CD4-positive, CD25-positive, alpha-beta regulatory T cell (primary cell): ENCODE data around the gene LUZP2. TPM values are rescaled to one million over a fixed set of nuclear protein-coding genes. Genes with fewer than 3 reads are reported as not detected.
"Not testable (repeated sequence)": the region's sequence is repeated elsewhere in the genome, so short reads cannot be mapped to it uniquely, and the experiment has no call there.

Experiments used
- ATAC-seq, 2 donors: fragments of 150-1000 bp; cut with Tn5 transposase; one replicate each; pipeline ENCODE4 v1.10.0; 2021; ENCODE audit warnings: low read depth in 2 of 2, moderate number of reproducible peaks in 2 of 2, moderate library complexity in 1 of 2
- DNase-seq, 3 donors: peaks; one replicate each; pipeline versions ENCODE4 v3.0.0 to v3.0.0-alpha.2; 2012 to 2022; ENCODE audit warnings: mixed read lengths in 1 of 3
- H3K27ac ChIP-seq: one replicate; pipeline ENCODE4 v1.7.0; 2013; ENCODE audit warnings: mild to moderate bottlenecking, low read length; ENCODE audit not compliant: insufficient read depth, poor library complexity, severe bottlenecking
- H3K27me3 ChIP-seq: one replicate; pipeline ENCODE4 v1.7.0; 2013; ENCODE audit warnings: low read length; ENCODE audit not compliant: control insufficient read depth, insufficient read depth
- H3K36me3 ChIP-seq: one replicate; pipeline ENCODE4 v1.7.0; 2013; ENCODE audit warnings: mild to moderate bottlenecking, low read length, moderate library complexity; ENCODE audit not compliant: control insufficient read depth, insufficient read depth
- H3K4me1 ChIP-seq: 2 replicates; pipeline ENCODE4 v1.7.0; 2013; ENCODE audit warnings: mild to moderate bottlenecking, low read length; ENCODE audit not compliant: insufficient read depth, control insufficient read depth, poor library complexity, severe bottlenecking
- H3K4me3 ChIP-seq: one replicate; pipeline ENCODE4 v1.7.0; 2013; ENCODE audit warnings: low read depth, mild to moderate bottlenecking, low read length, moderate library complexity
- H3K9me3 ChIP-seq, 2 experiments: 1 replicate in 1 of 2; 2 replicates in 1 of 2; pipeline ENCODE4 v1.7.0; 2013; ENCODE audit warnings: low read length in 2 of 2, mild to moderate bottlenecking in 1 of 2, moderate library complexity in 1 of 2; ENCODE audit not compliant: control insufficient read depth in 2 of 2
- H3K27ac Mint-ChIP-seq, 3 donors: one replicate each; pipeline ENCODE4 v1.8.0; 2020 to 2022; ENCODE audit warnings: mild to moderate bottlenecking in 3 of 3, mixed read lengths in 3 of 3, moderate library complexity in 2 of 3
- H3K27me3 Mint-ChIP-seq: one replicate; pipeline ENCODE4 v1.8.0; 2022; ENCODE audit warnings: mild to moderate bottlenecking, mixed read lengths
- H3K36me3 Mint-ChIP-seq: one replicate; pipeline ENCODE4 v1.8.0; 2020; ENCODE audit warnings: mixed read lengths
- H3K4me1 Mint-ChIP-seq, 4 donors: one replicate each; pipeline ENCODE4 v1.8.0; 2020 to 2022; ENCODE audit warnings: mixed read lengths in 4 of 4, mild to moderate bottlenecking in 1 of 4
- H3K4me3 Mint-ChIP-seq, 4 donors: one replicate each; pipeline ENCODE4 v1.8.0; 2020 to 2022; ENCODE audit warnings: mild to moderate bottlenecking in 4 of 4, mixed read lengths in 4 of 4, moderate library complexity in 3 of 4
- H3K9me3 Mint-ChIP-seq, 7 donors: one replicate each; pipeline ENCODE4 v1.8.0; 2020 to 2022; ENCODE audit warnings: mixed read lengths in 7 of 7, mild to moderate bottlenecking in 3 of 7, moderate library complexity in 2 of 7
- polyA plus RNA-seq, 4 donors: library from polyadenylated mRNA; unstranded; fragments of 300-500 nt; fragmentation: Illumina TruSeq; gene quantifications; one replicate each; pipeline ENCODE4 v1.2.3, GENCODE V29; 2021
- total RNA-seq: library from RNA; stranded (reverse); gene quantifications from one replicate; pipeline ENCODE4 v1.2.3, GENCODE V29; 2022

Gene LUZP2
- total and polyA plus RNA-seq, 5 donors from 2014 or later: not detected

DNA sequence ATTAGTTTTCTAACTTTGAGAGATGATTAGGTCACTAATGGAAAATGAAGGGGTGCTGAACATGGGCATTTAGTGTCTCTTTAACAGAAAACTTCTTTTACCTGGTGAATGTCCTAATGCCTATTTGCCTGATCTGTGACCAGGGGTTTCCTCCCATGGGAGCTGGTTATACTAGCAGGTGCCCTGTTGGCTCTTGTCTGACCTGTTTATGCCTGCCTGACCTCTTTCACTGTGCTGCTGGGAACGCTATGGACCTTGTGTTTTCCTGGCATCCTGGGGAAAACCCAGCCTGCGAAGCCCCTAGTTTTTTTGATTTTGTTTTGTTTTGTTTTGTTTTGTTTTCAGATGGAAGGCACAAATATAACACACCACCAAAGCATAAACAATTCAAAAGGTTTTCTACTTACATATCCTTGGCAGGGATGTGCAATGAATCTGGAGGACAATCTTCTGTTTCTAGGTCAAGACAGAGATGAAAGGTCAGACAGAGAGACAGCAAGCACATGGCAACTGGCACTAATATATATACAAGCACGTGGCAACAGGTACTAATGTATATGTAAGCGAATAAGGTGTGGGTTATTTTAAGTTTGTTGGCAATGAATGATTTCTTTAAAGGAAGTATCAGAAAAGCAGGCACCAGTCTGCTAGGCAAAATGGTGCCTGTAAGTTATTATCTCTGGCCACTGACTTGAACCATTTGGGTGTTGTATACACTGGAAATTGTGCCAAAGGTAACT is 390.2 kb downstream of the LUZP2 start:
- no peaks in the 10 kb centered on the region for H3K9me3 ChIP-seq
- H3K27me3 ChIP-seq: no peaks in the 10 kb centered on the region
- H3K27me3 Mint-ChIP-seq: no peaks in the 10 kb centered on the region
- no peaks in the 10 kb centered on the region for H3K36me3 Mint-ChIP-seq
- no peak overlapping the region for H3K4me3 ChIP-seq
- ATAC-seq: no peak
- H3K9me3 Mint-ChIP-seq: peaks cover 0 to 21% (median 4%) of the 10 kb centered on the region in 7 donors
- no peak overlapping the region for H3K27ac ChIP-seq
- no peak overlapping the region for H3K27ac Mint-ChIP-seq
- no peak for DNase-seq
- H3K4me3 Mint-ChIP-seq: no peak overlapping the region
- H3K4me1 ChIP-seq: no peaks in the 10 kb centered on the region
- H3K36me3 ChIP-seq: no peaks in the 10 kb centered on the region
- no peaks in the 10 kb centered on the region for H3K4me1 Mint-ChIP-seq

DNA sequence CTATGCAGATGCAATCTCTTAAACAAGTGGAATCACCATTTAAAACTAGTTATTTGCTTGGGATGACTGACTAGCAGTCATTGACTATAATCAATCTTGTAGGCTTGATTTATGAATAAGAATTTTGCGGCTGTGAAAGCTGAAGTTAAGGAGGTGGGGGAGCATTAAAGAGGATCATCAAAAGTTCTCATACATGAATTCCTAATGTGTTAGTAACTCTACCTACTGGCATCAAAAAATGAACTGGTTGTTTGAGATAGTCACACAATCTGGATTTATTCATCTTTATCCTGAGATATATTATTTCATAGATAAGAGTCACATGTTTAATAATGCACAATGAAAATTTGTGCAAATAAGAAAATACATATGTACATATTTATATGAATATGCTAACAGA is 393.6 kb downstream of the LUZP2 start:
- no peaks in the 10 kb centered on the region for H3K36me3 Mint-ChIP-seq
- H3K9me3 Mint-ChIP-seq: peaks cover 0 to 20% (median 3%) of the 10 kb centered on the region in 7 donors
- no peaks in the 10 kb centered on the region for H3K36me3 ChIP-seq
- no peaks in the 10 kb centered on the region for H3K27me3 ChIP-seq
- H3K4me1 Mint-ChIP-seq: no peaks in the 10 kb centered on the region
- ATAC-seq (no peak), DNase-seq (no peak)
- no peaks in the 10 kb centered on the region for H3K4me1 ChIP-seq
- no peak overlapping the region for H3K4me3 ChIP-seq
- no peak overlapping the region for H3K27ac ChIP-seq
- H3K9me3 ChIP-seq: peaks cover 0 to 3% of the 10 kb centered on the region in 2 experiments
- H3K27me3 Mint-ChIP-seq: no peaks in the 10 kb centered on the region
- H3K27ac Mint-ChIP-seq: no peak overlapping the region
- H3K4me3 Mint-ChIP-seq: no peak overlapping the region

DNA sequence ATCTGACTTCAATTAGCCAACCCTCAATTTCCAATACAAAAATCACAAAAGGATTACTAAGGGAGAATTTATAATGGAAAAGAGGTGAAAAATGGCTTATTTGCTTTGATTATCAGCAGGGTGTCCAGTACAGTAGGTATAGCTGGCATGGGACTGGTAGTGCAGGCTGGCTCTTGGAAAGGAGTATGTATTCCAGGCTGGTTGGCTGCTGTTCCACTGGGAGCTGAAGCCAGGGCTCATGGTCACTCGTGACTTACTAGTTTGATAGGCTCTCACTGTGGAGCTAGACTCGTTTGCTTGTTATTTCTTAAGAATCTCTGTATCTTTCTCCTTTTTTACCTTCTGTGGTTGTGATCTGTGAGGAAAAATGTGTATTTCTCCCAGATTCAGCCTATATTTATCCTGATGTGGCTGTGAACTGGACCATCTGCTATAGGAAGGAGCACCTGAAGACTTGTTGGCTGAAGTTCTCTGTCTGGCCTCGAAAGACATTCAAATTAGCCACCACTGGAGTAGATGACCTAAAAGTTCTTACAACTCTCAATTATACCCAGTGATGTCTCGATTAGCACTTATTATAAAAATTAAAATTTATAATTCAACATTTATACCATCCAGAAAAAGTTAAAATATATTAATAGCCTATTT is 395.1 kb downstream of the LUZP2 start:
- DNase-seq, H3K4me1 Mint-ChIP-seq, H3K27me3 ChIP-seq, H3K9me3 ChIP-seq, H3K4me3 Mint-ChIP-seq, H3K27me3 Mint-ChIP-seq, H3K36me3 Mint-ChIP-seq, H3K4me1 ChIP-seq, ATAC-seq, H3K27ac ChIP-seq, H3K27ac Mint-ChIP-seq, H3K36me3 ChIP-seq, H3K4me3 ChIP-seq: not testable (repeated sequence)
- H3K9me3 Mint-ChIP-seq: peaks cover 0 to 17% (median 3%) of the 10 kb centered on the region in 7 donors

DNA sequence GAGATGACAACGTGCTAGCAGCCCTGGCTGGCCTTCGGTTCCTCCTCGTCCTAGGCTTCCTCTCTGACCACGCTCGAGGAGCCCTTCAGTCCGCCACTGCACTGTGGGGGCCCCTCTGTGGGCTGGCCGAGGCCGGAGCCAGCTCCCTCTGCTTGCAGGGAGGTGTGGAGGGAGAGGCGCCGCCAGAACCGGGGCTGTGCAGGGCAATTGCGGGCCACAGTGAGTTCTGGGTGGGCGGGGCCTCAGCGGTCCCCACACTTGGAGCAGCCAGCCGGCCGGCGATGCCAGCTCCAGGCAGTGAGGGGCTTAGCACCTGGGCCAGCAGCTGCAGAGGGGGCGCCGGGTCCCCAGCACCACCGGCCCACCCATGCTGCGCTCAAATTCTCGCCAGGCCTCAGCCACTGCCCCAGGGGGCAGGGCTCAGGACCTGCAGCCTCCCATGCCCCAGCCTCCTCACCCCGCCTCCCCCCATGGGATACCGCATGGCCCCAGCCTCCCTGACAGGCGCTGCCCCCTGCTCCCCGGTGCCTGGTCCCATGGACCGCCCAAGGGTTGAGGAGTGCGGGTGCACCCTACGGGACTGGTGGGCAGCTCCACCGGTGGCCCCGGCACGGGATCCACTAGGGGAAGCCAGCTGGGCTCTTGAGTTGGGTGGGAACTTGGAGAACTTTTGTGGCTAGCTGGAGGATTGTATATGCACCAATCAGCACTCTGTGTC is 399.4 kb downstream of the LUZP2 start:
- ATAC-seq (no peak), DNase-seq (no peak)
- Histone ChIP-seq H3K36me3 (no peaks in the 10 kb centered on the region), H3K27me3 (no peaks in the 10 kb centered on the region), H3K4me3 (no peak overlapping the region), H3K4me1 (no peaks in the 10 kb centered on the region), H3K27ac (no peak overlapping the region), H3K9me3 (peaks cover 3 to 7% of the 10 kb centered on the region in 2 experiments)
- Mint-ChIP-seq H3K36me3 (no peaks in the 10 kb centered on the region), H3K27me3 (no peaks in the 10 kb centered on the region), H3K27ac (no peak overlapping the region), H3K9me3 (peaks cover 2 to 24% (median 7%) of the 10 kb centered on the region in 7 donors), H3K4me1 (no peaks in the 10 kb centered on the region), H3K4me3 (no peak overlapping the region)

DNA sequence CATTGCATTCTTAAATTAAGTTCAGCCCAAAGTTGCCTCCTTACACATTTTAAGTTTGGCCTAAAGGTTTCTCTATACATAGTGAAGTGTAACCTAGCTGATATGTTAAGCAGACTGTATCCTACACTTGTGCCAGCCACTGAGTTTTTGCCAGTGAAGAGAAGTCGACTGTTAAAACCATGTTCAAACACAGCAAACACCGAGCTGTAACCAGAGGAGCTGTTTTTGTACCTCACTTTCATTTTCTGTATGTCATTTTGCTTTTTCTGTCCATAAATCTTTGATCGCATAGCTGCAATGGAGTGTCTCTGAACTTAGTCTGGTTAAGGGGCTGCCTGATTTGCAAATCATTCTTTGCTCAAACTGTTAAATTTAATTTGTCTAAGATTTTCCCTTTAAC is 403.7 kb downstream of the LUZP2 start:
- no peak for ATAC-seq
- no peaks in the 10 kb centered on the region for H3K36me3 Mint-ChIP-seq
- no peak overlapping the region for H3K4me3 Mint-ChIP-seq

DNA sequence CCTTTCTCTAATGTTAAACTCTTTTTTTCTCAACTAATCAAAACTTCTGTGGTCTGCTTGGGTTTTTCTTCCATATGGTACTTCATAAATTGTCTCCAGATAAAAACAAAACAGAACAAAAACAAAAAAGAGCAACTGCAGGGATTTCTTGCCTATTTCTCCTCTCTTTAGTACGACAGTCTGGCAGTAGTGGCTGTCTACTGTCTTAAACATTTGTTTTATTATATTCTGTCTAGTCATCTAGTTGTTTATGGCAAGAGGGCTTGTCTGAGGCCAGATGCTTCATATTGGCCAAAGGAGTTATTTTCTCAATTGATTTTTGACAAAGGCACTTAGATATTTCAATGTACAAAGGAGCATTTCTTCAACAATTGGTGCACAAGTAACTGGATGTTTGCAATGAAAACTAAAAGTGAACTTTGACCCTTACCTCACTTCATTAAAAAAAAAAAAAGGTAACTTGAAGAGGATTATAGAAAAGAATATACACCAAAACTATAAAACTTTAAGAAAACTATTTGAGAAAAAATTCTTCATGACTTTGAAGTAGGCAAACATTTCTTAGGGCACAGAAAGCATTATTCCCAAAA is 404.2 kb downstream of the LUZP2 start:
- H3K4me1 Mint-ChIP-seq: no peaks in the 10 kb centered on the region
- Histone ChIP-seq H3K36me3 (no peaks in the 10 kb centered on the region), H3K4me3 (no peak overlapping the region), H3K27me3 (no peaks in the 10 kb centered on the region), H3K27ac (no peak overlapping the region), H3K9me3 (peaks cover 2 to 7% of the 10 kb centered on the region in 2 experiments), H3K4me1 (no peaks in the 10 kb centered on the region)
- H3K27ac Mint-ChIP-seq: no peak overlapping the region
- no peaks in the 10 kb centered on the region for H3K36me3 Mint-ChIP-seq
- no peaks in the 10 kb centered on the region for H3K27me3 Mint-ChIP-seq
- no peak overlapping the region for H3K4me3 Mint-ChIP-seq
- ATAC-seq: no peak
- peaks cover 0 to 21% (median 5%) of the 10 kb centered on the region in 7 donors for H3K9me3 Mint-ChIP-seq
- DNase-seq: no peak

More for the DNA sequence above, 403.7 kb downstream of the LUZP2 start:
- peaks cover 0 to 21% (median 5%) of the 10 kb centered on the region in 7 donors for H3K9me3 Mint-ChIP-seq
- Histone ChIP-seq H3K4me3 (no peak overlapping the region), H3K9me3 (peaks cover 2 to 11% of the 10 kb centered on the region in 2 experiments), H3K36me3 (no peaks in the 10 kb centered on the region), H3K27me3 (no peaks in the 10 kb centered on the region), H3K27ac (no peak overlapping the region), H3K4me1 (no peaks in the 10 kb centered on the region)
- H3K27me3 Mint-ChIP-seq: no peaks in the 10 kb centered on the region
- H3K4me1 Mint-ChIP-seq: no peaks in the 10 kb centered on the region
- no peak overlapping the region for H3K27ac Mint-ChIP-seq
- DNase-seq: no peak

DNA sequence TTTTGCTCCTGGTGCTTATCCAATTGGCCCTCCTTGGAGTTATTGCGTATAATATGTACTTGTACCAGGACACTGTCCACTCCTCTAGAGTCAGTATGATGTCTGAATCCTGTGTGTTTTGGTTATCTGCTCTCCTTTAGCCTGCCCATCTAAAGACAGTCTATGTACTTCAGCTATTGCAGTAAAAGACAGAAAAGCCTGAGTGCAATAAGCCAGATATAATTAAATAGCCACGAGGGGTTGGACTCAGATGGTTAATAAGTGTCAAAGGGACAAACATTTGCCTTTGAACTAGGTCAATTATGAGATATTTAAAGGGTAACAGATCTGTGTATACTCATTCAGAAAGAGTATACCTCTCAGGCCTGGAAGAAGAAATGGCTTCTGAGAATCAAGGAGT is 406.7 kb downstream of the LUZP2 start:
- Mint-ChIP-seq H3K4me1 (no peaks in the 10 kb centered on the region), H3K27ac (no peak overlapping the region), H3K36me3 (no peaks in the 10 kb centered on the region), H3K9me3 (peaks cover 0 to 23% (median 8%) of the 10 kb centered on the region in 7 donors), H3K27me3 (no peaks in the 10 kb centered on the region), H3K4me3 (no peak overlapping the region)
- H3K4me1 ChIP-seq: no peaks in the 10 kb centered on the region
- no peaks in the 10 kb centered on the region for H3K27me3 ChIP-seq
- DNase-seq (no peak), ATAC-seq (no peak)
- H3K27ac ChIP-seq: no peak overlapping the region
- peaks cover 2 to 4% of the 10 kb centered on the region in 2 experiments for H3K9me3 ChIP-seq
- no peak overlapping the region for H3K4me3 ChIP-seq
- H3K36me3 ChIP-seq: no peaks in the 10 kb centered on the region
